ENCODE measurements around the gene BRD7.

Gene BRD7

GRCh38 chr16:50326835-50327465 lies 41.8 kb downstream of the BRD7 start:
- Histone ChIP-seq H3K9me3 (ENCODE audit: low read depth, low read length) (no peaks in the 10 kb centered on the region), H3K4me3 (no peak overlapping the region), H3K36me3 (ENCODE audit: insufficient read depth, low read length) (peaks cover 7% of the 10 kb centered on the region; the same call in 1 of the 2 replicates), H3K9ac (ENCODE audit: insufficient read length) (no peak overlapping the region), H3K27ac (no peak overlapping the region)
- no peak for TF ChIP-seq POLR2AphosphoS5 (IDR thresholded peaks at IDR 0.05; ENCODE audit: borderline replicate concordance, low read depth, low read length)
- no peak for TF ChIP-seq FOXP2 (optimal IDR thresholded peaks at IDR 0.05; ENCODE audit: control extremely low read depth, extremely low read length, insufficient read depth)
- TF ChIP-seq EZH2 (IDR thresholded peaks at IDR 0.05): no peak
- DNase-seq (ENCODE audit: low read depth, low spot score): no peak

DNA sequence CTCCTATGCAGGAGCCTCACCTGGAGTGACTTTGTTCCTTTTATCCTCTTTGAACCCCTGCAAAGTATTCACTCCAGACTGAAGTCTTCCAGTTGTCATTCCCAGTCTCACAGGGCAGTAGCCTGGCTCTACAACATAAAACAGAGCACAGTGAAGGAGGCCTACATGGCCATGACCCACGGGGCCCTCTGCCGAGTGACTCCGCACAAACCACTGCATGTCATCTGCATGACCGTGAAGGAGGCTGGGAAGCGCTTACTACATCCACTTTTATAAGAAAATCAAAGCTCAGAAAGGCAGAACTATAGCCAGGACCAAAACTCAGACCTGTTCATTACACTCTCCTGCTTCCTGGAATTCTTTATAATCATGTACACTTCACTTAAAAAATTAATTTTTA lies 42.5 kb downstream of the BRD7 start:
- Histone ChIP-seq H3K9me3 (ENCODE audit: low read depth, low read length) (no peaks in the 10 kb centered on the region), H3K36me3 (ENCODE audit: insufficient read depth, low read length) (peaks cover 7% of the 10 kb centered on the region; the same call in 1 of the 2 replicates)
- no peak for DNase-seq (ENCODE audit: low read depth, low spot score)

GRCh38 chr16:50324345-50324744 lies 44.4 kb downstream of the BRD7 start:
- H3K27ac ChIP-seq: no peak overlapping the region
- TF ChIP-seq FOXP2 (optimal IDR thresholded peaks at IDR 0.05; ENCODE audit: control extremely low read depth, extremely low read length, insufficient read depth): no peak
- TF ChIP-seq POLR2AphosphoS5 (IDR thresholded peaks at IDR 0.05; ENCODE audit: borderline replicate concordance, low read depth, low read length): no peak
- no peak overlapping the region for H3K4me3 ChIP-seq
- H3K9ac ChIP-seq (ENCODE audit: insufficient read length): no peak overlapping the region
- no peak for DNase-seq (ENCODE audit: low read depth, low spot score)
- H3K9me3 ChIP-seq (ENCODE audit: low read depth, low read length): no peaks in the 10 kb centered on the region
- H3K36me3 ChIP-seq (ENCODE audit: insufficient read depth, low read length): peaks cover 18% of the 10 kb centered on the region; the same call in 1 of the 2 replicates

More for the DNA sequence above, 42.5 kb downstream of the BRD7 start:
- no peak for TF ChIP-seq EZH2 (IDR thresholded peaks at IDR 0.05)
- no peak for TF ChIP-seq FOXP2 (optimal IDR thresholded peaks at IDR 0.05; ENCODE audit: control extremely low read depth, extremely low read length, insufficient read depth)
- TF ChIP-seq POLR2AphosphoS5 (IDR thresholded peaks at IDR 0.05; ENCODE audit: borderline replicate concordance, low read depth, low read length): no peak
- no peak overlapping the region for H3K27ac ChIP-seq
- H3K9ac ChIP-seq (ENCODE audit: insufficient read length): no peak overlapping the region
- H3K4me3 ChIP-seq: no peak overlapping the region

DNA sequence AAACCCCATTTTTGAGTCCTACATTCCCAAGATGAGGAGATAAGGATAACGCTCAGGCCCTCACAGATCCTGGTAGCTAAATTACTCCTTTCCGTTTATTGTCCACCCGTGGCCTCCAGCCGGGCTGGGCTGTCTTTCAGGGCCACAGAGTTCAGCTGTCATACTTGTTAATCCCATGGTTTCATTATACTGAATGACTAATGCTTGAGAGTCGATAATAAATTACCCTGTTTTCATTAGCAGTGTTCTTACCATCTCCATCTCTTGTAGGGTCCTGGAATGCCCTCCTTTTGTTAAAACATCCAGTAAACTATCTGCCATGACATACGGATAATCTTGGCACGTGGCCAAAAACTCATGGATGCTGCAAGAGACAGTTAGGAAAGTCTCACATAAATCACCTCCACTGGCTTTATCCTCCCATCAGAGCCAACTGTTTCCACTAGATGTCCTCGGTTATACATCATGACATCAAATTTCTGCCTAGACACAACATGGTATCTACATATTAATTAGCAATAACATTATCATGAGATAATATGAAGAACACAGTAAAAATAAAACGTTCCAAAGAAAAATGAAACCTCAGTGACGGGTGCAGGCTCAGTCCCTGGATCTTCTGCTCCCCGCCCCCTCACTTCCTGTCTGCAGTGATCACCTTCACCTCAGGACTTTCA lies 45.3 kb downstream of the BRD7 start:
- Histone ChIP-seq H3K9ac (ENCODE audit: insufficient read length) (no peak overlapping the region), H3K27ac (no peak overlapping the region), H3K4me3 (no peak overlapping the region), H3K9me3 (ENCODE audit: low read depth, low read length) (no peaks in the 10 kb centered on the region), H3K36me3 (ENCODE audit: insufficient read depth, low read length) (peaks cover 19% of the 10 kb centered on the region; the same call in 1 of the 2 replicates)
- no peak for TF ChIP-seq FOXP2 (optimal IDR thresholded peaks at IDR 0.05; ENCODE audit: control extremely low read depth, extremely low read length, insufficient read depth)
- no peak for TF ChIP-seq EZH2 (IDR thresholded peaks at IDR 0.05)
- TF ChIP-seq POLR2AphosphoS5 (IDR thresholded peaks at IDR 0.05; ENCODE audit: borderline replicate concordance, low read depth, low read length): no peak
- no peak for DNase-seq (ENCODE audit: low read depth, low spot score)

GRCh38 chr16:50322333-50322732 lies 46.5 kb downstream of the BRD7 start:
- Histone ChIP-seq H3K9ac (ENCODE audit: insufficient read length) (no peak overlapping the region), H3K4me3 (no peak overlapping the region), H3K9me3 (ENCODE audit: low read depth, low read length) (no peaks in the 10 kb centered on the region), H3K27ac (no peak overlapping the region), H3K36me3 (ENCODE audit: insufficient read depth, low read length) (peaks cover 29% of the 10 kb centered on the region; the same call in 1 of the 2 replicates)
- no peak for DNase-seq (ENCODE audit: low read depth, low spot score)
- TF ChIP-seq FOXP2 (optimal IDR thresholded peaks at IDR 0.05; ENCODE audit: control extremely low read depth, extremely low read length, insufficient read depth): no peak
- TF ChIP-seq EZH2 (IDR thresholded peaks at IDR 0.05): no peak
- no peak for TF ChIP-seq POLR2AphosphoS5 (IDR thresholded peaks at IDR 0.05; ENCODE audit: borderline replicate concordance, low read depth, low read length)

GRCh38 chr16:50320310-50320709 lies 48.5 kb downstream of the BRD7 start:
- no peak overlapping the region for H3K27ac ChIP-seq
- peaks cover 25% of the 10 kb centered on the region; the same call in 1 of the 2 replicates for H3K36me3 ChIP-seq (ENCODE audit: insufficient read depth, low read length)
- H3K9ac ChIP-seq (ENCODE audit: insufficient read length): no peak overlapping the region
- TF ChIP-seq EZH2 (IDR thresholded peaks at IDR 0.05) (no peak), FOXP2 (optimal IDR thresholded peaks at IDR 0.05; ENCODE audit: control extremely low read depth, extremely low read length, insufficient read depth) (no peak), POLR2AphosphoS5 (IDR thresholded peaks at IDR 0.05; ENCODE audit: borderline replicate concordance, low read depth, low read length) (no peak)
- DNase-seq (ENCODE audit: low read depth, low spot score): no peak
- H3K4me3 ChIP-seq: no peak overlapping the region
- no peaks in the 10 kb centered on the region for H3K9me3 ChIP-seq (ENCODE audit: low read depth, low read length)

DNA sequence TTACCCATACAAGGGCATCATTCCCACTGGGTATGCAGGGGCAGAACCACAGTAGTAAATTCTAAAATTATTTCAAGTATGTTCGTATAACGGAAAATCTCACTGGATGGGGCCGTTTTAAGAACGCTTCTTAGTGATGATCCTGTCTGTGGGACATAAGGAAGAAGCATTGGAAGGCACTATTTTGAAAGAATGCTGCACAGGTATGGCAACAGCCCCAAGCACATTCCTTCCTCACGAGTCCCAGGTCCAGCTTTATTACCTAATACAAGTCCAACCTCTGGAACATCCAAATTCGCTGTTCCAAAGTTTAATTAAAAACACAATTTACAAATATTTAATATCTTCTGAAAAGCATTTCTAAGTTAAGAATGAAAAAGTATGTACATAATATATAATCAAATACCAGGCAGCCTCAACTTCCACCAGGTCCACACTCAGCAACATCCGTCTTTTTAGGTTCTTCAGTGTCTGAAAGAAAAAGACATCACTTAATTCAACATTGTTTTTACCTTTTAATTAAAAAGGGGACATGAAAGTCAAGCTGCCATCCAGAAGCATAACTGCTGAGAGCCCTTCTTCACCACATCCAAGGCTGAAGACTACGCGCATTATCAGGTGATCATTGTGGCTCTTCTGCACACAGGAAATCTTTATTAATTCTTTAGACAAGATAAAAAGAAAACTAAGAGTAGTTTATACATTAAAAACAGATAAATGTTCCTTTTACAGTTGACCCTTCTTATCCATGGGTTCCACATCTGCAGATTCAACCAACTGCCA lies 49.8 kb downstream of the BRD7 start:
- H3K9me3 ChIP-seq (ENCODE audit: low read depth, low read length): no peaks in the 10 kb centered on the region
- DNase-seq (ENCODE audit: low read depth, low spot score): no peak
- TF ChIP-seq EZH2 (IDR thresholded peaks at IDR 0.05) (no peak), POLR2AphosphoS5 (IDR thresholded peaks at IDR 0.05; ENCODE audit: borderline replicate concordance, low read depth, low read length) (no peak), FOXP2 (optimal IDR thresholded peaks at IDR 0.05; ENCODE audit: control extremely low read depth, extremely low read length, insufficient read depth) (no peak)
- H3K36me3 ChIP-seq (ENCODE audit: insufficient read depth, low read length): peaks cover 25% of the 10 kb centered on the region; the same call in 1 of the 2 replicates
- no peak overlapping the region for H3K9ac ChIP-seq (ENCODE audit: insufficient read length)
- no peak overlapping the region for H3K27ac ChIP-seq
- no peak overlapping the region for H3K4me3 ChIP-seq
